K562 (cell line): ENCODE measurements around the gene CDR2L. TPM values are rescaled to one million over a fixed set of nuclear protein-coding genes. Genes with fewer than 3 reads are reported as not detected.

ENCODE experiments used
- CBX5 ChIP-seq: IDR thresholded peaks from 2 replicates; pipeline ENCODE4 v1.6.1; 2014; ENCODE audit warnings: low read depth, borderline replicate concordance
- FOXA3 ChIP-seq, 2 experiments: fragments of 450-650 bp in 1 of 2; sonication (generic) in 1 of 2; formaldehyde crosslinking; IDR thresholded peaks in 1 of 2; conservative IDR thresholded peaks in 1 of 2; 2 replicates each; pipeline versions ENCODE4 v1.4.0 to v1.8.0; 2020 to 2022; ENCODE audit warnings: mild to moderate bottlenecking in 2 of 2, missing genetic modification reagents in 1 of 2
- FOXM1 ChIP-seq, 2 experiments: fragments of 450-650 bp in 1 of 2; sonication (generic) in 1 of 2; formaldehyde crosslinking in 1 of 2; IDR thresholded peaks; 2 replicates each; pipeline versions ENCODE4 v1.6.1 to v1.9.0; 2017 to 2022; ENCODE audit warnings: low read depth in 2 of 2, mild to moderate bottlenecking in 2 of 2, missing genetic modification reagents in 1 of 2, moderate library complexity in 1 of 2
- HIVEP1 ChIP-seq: fragments of 250-450 bp; sonication (Bioruptor Pico); IDR thresholded peaks from 2 replicates; pipeline ENCODE4 v1.4.0; 2020; ENCODE audit warnings: mild to moderate bottlenecking
- HLTF ChIP-seq: fragments of 450-650 bp; IDR thresholded peaks from 2 replicates; pipeline ENCODE4 v1.6.1; 2016
- HNRNPH1 ChIP-seq: fragments of 200-400 bp; formaldehyde crosslinking; optimal IDR thresholded peaks from 2 replicates; pipeline ENCODE3; 2017; ENCODE audit warnings: low read depth, mild to moderate bottlenecking, low read length, moderate library complexity
- HNRNPUL1 ChIP-seq: fragments of 200-400 bp; formaldehyde crosslinking; IDR thresholded peaks from 2 replicates; pipeline ENCODE4 v1.6.1; 2017; ENCODE audit warnings: low read length
- MED1 ChIP-seq: sonication (generic); formaldehyde crosslinking; IDR thresholded peaks from 2 replicates; pipeline ENCODE4 v1.8.1; 2023; ENCODE audit warnings: missing genetic modification reagents, borderline replicate concordance
- MEIS2 ChIP-seq: fragments of 450-650 bp; IDR thresholded peaks from 2 replicates; pipeline ENCODE4 v1.6.1; 2014; ENCODE audit warnings: mild to moderate bottlenecking; ENCODE audit not compliant: partially characterized antibody
- PHF21A ChIP-seq: fragments of 450-650 bp; IDR thresholded peaks from 2 replicates; pipeline ENCODE4 v1.6.1; 2017; ENCODE audit warnings: low read depth, borderline replicate concordance
- RBM34 ChIP-seq: fragments of 200-400 bp; formaldehyde crosslinking; IDR thresholded peaks from 2 replicates; pipeline ENCODE4 v1.6.1; 2018; ENCODE audit warnings: low read length, borderline replicate concordance; ENCODE audit not compliant: insufficient read depth
- SRF ChIP-seq, 2 experiments: fragments of 250-450, 450-650 bp in 1 of 2; sonication (Bioruptor Pico) in 1 of 2; sonication (generic) in 1 of 2; formaldehyde crosslinking; IDR thresholded peaks; 2 replicates each; pipeline versions ENCODE4 v1.5.0 to v1.5.1; 2020 to 2022; ENCODE audit warnings: mild to moderate bottlenecking in 1 of 2, missing genetic modification reagents in 1 of 2
- TAF7 ChIP-seq: fragments of 450-650 bp; IDR thresholded peaks from 2 replicates; pipeline ENCODE4 v1.6.1; 2016; ENCODE audit warnings: missing genetic modification characterization, missing compliant biosample characterization
- TCF3 ChIP-seq: sonication (generic); formaldehyde crosslinking; IDR thresholded peaks from 2 replicates; pipeline ENCODE4 v1.4.0; 2020; ENCODE audit warnings: mild to moderate bottlenecking, missing genetic modification reagents
- TEAD1 ChIP-seq, 2 experiments: fragments of 450-650 bp in 1 of 2; sonication (generic) in 1 of 2; formaldehyde crosslinking; IDR thresholded peaks; 2 replicates each; pipeline versions ENCODE4 v1.4.0 to v1.8.0; 2020 to 2022; ENCODE audit warnings: mild to moderate bottlenecking in 2 of 2, missing genetic modification reagents in 1 of 2
- ZNF143 ChIP-seq: sonication (generic); formaldehyde crosslinking; IDR thresholded peaks from 2 replicates; pipeline ENCODE4 v1.9.0; 2022; ENCODE audit warnings: mild to moderate bottlenecking, missing genetic modification reagents
- ZNF57 ChIP-seq: fragments of 450-650 bp; formaldehyde crosslinking; IDR thresholded peaks from 2 replicates; pipeline ENCODE4 v1.4.0; 2020; ENCODE audit warnings: mild to moderate bottlenecking, moderate library complexity
- ZNF586 ChIP-seq: fragments of 450-650 bp; formaldehyde crosslinking; conservative IDR thresholded peaks from 2 replicates; pipeline ENCODE4 v1.4.0; 2020; ENCODE audit warnings: mild to moderate bottlenecking, moderate library complexity
- polyA plus RNA-seq, 8 experiments: library from polyadenylated mRNA; depleted of rRNA in 4 of 8; stranded (reverse) in 5 of 8; unstranded in 3 of 8; fragments of >200 nt; fragmentation: Nextera tagmentation in 2 of 8; fragmentation: Illumina TruSeq in 1 of 8; extraction: Ambion mirVana in 2 of 8; extraction: Trizol in 1 of 8; gene quantifications; 2 replicates each; pipeline versions ENCODE4 v1.2.1 to v1.2.3, GENCODE V29; 2011 to 2014; ENCODE audit warnings: inconsistent platforms in 1 of 8, missing spikeins in 1 of 8
- total RNA-seq, 7 experiments: library from RNA; depleted of rRNA in 6 of 7; stranded (reverse); fragments of >200 nt in 6 of 7; fragmentation: Illumina TruSeq in 2 of 7; extraction: Trizol in 2 of 7; gene quantifications; 2 replicates each; pipeline versions ENCODE4 v1.2.1 to v1.2.3, GENCODE V29; 2011 to 2021; ENCODE audit warnings: low replicate concordance in 1 of 7
- TF ChIP-seq, protein P1 (sequence below), 2 experiments: fragments of 450-650 bp; IDR thresholded peaks; 2 replicates each; pipeline ENCODE4 v1.6.1; 2018; ENCODE audit warnings: mild to moderate bottlenecking in 2 of 2, low read depth in 1 of 2; ENCODE audit not compliant: partially characterized antibody in 2 of 2
- TF ChIP-seq, protein P2 (sequence below): fragments of 450-650 bp; IDR thresholded peaks from 2 replicates; pipeline ENCODE4 v1.6.1; 2018; ENCODE audit not compliant: partially characterized antibody

The CDR2L gene
- total and polyA plus RNA-seq, 9 of the 15 experiments (the other 6 are each of a cell fraction or from before 2014, with no cell fraction given): 2.7 to 16.0 (median 7.3) TPM

DNA sequence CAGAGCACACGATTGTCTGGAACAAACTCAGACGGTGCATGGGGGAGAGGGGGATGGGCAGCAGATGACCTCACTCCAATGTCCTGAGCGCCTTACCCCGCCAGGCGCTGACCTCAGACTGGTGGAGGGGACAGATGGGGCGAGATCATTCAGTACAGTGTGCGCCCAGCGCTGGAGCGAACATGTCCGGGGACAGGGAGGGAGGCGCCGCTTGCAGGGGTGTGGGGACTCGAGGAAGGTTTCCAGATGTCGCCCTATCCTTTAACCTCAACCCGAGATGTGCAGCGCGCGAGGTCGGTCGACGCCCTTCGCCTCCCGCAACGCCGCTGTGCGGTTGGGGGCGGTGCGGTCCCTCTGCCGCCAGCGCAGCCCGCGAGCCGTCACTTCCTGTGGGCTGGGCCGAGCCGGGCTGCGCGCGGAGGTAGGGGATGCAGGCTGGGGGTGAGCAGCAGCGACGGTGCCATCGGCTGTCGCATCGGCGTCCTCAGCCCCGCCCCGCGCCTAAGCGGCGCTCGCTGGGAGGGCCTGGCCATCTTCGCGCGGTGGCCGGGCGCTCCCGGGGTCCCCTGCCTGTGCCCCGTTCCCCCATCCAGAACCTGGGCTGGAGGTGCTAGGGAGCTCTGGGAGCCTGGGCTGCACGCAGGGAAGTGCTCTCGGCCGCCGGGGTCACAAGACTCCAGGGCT lies 5.3 kb upstream of the CDR2L start (continued):
- TF ChIP-seq, protein P1, sequence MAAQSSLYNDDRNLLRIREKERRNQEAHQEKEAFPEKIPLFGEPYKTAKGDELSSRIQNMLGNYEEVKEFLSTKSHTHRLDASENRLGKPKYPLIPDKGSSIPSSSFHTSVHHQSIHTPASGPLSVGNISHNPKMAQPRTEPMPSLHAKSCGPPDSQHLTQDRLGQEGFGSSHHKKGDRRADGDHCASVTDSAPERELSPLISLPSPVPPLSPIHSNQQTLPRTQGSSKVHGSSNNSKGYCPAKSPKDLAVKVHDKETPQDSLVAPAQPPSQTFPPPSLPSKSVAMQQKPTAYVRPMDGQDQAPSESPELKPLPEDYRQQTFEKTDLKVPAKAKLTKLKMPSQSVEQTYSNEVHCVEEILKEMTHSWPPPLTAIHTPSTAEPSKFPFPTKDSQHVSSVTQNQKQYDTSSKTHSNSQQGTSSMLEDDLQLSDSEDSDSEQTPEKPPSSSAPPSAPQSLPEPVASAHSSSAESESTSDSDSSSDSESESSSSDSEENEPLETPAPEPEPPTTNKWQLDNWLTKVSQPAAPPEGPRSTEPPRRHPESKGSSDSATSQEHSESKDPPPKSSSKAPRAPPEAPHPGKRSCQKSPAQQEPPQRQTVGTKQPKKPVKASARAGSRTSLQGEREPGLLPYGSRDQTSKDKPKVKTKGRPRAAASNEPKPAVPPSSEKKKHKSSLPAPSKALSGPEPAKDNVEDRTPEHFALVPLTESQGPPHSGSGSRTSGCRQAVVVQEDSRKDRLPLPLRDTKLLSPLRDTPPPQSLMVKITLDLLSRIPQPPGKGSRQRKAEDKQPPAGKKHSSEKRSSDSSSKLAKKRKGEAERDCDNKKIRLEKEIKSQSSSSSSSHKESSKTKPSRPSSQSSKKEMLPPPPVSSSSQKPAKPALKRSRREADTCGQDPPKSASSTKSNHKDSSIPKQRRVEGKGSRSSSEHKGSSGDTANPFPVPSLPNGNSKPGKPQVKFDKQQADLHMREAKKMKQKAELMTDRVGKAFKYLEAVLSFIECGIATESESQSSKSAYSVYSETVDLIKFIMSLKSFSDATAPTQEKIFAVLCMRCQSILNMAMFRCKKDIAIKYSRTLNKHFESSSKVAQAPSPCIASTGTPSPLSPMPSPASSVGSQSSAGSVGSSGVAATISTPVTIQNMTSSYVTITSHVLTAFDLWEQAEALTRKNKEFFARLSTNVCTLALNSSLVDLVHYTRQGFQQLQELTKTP (IDR thresholded peaks at IDR 0.05; ENCODE audit: low read depth in 1 of 2, partially characterized antibody in 2 of 2): peak in 1 of 2 experiments; percentile 67
- TF ChIP-seq HIVEP1 (CRISPR knock-in tag) (no peak), TEAD1 (CRISPR knock-in tag; IDR thresholded peaks at IDR 0.05) (peak in 1 of 2 experiments; percentile 40; a peak in 1 of 4 replicates), ZNF57 (CRISPR knock-in tag) (no peak), ZNF143 (CRISPR knock-in tag) (0 out of 2 replicates have a peak, but pooled peaks have one; percentile 21), ZNF586 (CRISPR knock-in tag) (no peak), SRF (CRISPR knock-in tag; IDR thresholded peaks at IDR 0.05) (peak in 1 of 2 experiments; percentile 64; a peak in 1 of 4 replicates), PHF21A (peak; percentile 92; the same call in 1 of the 2 replicates), CBX5 (no peak; the same call in 1 of the 2 replicates), FOXA3 (CRISPR knock-in tag; conservative IDR thresholded peaks at IDR 0.05 in 1 of 2, IDR thresholded peaks at IDR 0.05 in 1 of 2) (no peak; a peak in 1 of 4 replicates), TAF7 (peak; percentile 68), RBM34 (0 out of 2 replicates have a peak, but pooled peaks have one; percentile 95), FOXM1 (IDR thresholded peaks at IDR 0.05; ENCODE audit: low read depth) (no peak), FOXM1 (CRISPR knock-in tag; IDR thresholded peaks at IDR 0.05; ENCODE audit: low read depth) (no peak), MED1 (CRISPR knock-in tag) (no peak), HNRNPH1 (no peak), TCF3 (CRISPR knock-in tag) (no peak; the same call in 1 of the 2 replicates), HLTF (no peak), HNRNPUL1 (no peak), MEIS2 (peak; percentile 6)
- TF ChIP-seq, protein P2, sequence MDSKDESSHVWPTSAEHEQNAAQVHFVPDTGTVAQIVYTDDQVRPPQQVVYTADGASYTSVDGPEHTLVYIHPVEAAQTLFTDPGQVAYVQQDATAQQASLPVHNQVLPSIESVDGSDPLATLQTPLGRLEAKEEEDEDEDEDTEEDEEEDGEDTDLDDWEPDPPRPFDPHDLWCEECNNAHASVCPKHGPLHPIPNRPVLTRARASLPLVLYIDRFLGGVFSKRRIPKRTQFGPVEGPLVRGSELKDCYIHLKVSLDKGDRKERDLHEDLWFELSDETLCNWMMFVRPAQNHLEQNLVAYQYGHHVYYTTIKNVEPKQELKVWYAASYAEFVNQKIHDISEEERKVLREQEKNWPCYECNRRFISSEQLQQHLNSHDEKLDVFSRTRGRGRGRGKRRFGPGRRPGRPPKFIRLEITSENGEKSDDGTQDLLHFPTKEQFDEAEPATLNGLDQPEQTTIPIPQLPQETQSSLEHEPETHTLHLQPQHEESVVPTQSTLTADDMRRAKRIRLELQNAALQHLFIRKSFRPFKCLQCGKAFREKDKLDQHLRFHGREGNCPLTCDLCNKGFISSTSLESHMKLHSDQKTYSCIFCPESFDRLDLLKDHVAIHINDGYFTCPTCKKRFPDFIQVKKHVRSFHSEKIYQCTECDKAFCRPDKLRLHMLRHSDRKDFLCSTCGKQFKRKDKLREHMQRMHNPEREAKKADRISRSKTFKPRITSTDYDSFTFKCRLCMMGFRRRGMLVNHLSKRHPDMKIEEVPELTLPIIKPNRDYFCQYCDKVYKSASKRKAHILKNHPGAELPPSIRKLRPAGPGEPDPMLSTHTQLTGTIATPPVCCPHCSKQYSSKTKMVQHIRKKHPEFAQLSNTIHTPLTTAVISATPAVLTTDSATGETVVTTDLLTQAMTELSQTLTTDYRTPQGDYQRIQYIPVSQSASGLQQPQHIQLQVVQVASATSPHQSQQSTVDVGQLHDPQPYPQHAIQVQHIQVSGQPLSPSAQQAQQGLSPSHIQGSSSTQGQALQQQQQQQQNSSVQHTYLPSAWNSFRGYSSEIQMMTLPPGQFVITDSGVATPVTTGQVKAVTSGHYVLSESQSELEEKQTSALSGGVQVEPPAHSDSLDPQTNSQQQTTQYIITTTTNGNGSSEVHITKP: peak; percentile 67
